GM21825 (cell line): ENCODE results near the gene BHLHA15.

Source experiments
- ATAC-seq: cut with Tn5 transposase; IDR thresholded peaks from one replicate; pipeline ENCODE4 v1.9.1; 2021; ENCODE audit warnings: mild to moderate bottlenecking, moderate library complexity; ENCODE audit not compliant: unreplicated experiment

Gene BHLHA15

GRCh38 chr7:98223351-98223897 is 12.2 kb downstream of the BHLHA15 start:
- ATAC-seq = no peak

DNA sequence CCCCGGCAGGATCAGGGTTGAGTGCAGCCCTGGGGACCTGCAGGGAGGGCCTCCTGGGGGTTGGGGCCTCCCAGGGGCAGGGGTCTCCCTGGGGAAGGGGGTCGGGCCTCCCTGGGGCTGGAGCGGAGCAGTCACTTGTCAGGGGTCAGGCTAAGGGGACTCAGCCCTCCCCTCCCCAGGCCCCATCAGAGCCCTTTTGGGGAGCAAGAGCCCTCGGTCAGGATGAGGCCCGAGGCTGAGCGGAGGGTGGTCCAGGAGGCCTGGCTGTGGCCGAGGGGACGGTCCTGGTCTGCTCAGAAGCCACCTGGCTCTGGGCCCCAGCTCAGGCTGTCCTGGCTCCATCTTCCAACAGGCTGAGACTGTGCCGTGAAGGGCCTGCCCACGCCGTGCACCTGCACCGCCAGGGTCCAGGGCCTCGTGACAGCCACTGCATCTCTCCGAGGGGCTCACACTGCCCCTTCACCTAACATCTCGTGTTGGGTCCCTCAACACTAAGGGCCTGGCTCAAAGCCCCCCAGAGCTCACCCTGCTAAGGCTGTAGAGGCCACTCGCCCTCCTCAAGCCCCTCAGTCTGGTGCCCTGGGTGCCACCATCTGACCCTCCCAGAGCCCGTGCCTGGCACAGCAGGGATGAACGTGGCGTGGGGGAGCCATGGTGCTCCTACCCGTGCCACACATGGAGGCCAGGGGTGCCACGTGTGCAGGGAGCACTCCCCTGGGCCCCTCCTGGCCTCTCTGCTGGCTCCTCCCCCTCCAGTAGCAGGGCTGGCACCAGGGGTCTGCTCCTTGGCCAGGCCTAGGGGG is 12.9 kb downstream of the BHLHA15 start:
- no peak for ATAC-seq

DNA sequence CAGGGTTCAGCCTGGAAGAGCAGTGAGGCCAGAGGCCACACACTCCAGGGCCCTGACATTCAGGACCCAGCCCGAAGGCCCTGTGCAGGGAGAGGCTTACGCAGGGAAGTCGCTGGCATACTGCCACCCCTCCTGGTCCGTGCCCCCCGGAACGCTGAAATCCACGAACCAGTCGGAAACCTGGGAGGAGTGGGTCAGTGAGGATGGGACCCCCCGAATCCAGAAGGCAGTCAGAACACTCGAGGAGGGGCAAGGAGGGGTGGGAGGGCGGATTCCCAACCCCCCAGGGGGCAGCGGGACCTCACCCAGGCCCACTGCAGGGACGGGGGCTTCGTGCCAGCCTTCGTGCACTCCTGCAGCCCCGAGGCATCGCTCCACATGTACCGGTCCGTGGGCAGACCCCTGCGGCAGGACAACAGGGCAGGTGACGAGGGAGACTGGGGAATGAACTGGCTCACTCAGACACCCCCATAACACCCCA is 13.5 kb downstream of the BHLHA15 start:
- no peak for ATAC-seq

DNA sequence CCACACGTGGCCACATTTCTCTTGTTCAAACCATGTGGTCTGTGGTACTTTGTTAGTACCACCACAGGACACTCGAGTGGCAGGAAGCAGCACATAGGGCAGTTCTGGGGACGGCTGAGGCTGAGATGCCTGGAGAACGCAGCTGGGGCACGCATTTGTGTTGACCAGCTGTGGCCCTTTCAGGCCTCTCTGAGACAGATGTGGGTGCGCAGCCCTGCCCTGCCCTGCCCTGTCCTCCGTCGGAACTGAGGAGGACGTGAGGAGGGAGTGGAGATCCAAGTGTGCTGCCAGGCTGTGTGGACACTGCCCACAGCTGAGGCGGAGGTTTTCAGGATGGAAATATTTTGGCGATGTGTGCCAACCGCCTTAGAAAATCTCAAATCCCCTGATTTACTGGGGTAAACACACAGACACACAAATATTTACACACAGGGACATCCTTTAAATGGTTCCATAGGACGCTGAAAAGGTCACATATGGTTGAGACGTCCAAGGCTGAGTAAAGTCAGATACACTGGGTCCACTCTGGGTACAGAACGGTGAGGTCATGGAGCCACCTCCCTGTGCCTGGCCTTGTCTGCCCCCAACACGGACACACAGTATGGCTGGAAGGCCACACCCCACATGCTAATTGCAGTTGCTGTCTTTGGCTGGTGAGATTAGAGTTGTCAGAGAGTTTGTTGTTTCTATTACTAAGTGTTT is 14.8 kb downstream of the BHLHA15 start:
- no peak for ATAC-seq

DNA sequence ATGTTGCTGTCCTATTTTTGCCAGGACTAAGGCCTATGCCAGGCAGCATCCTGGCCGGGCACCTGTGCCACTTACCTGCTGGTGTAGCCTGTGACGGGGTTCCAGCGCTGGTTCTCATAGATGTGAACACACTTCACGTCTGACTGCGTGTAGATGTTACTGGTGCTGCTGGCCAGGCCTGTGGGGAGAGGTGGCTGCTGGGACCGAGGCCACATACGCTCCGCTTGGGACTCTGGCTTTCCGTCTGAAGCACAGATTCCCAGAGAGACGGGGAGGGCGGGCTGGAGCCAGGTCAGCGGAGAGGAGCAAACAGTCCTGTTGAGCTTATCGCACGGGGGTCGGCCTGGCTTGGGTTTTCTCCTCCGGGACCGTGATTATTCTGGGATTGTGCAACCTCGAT is 16.7 kb downstream of the BHLHA15 start:
- no peak for ATAC-seq

- no peak for ATAC-seq
Measured at GRCh38 chr7:98228801-98229200, 17.6 kb downstream of the BHLHA15 start.

- ATAC-seq = no peak
Measured at GRCh38 chr7:98229441-98229840, 18.2 kb downstream of the BHLHA15 start.

DNA sequence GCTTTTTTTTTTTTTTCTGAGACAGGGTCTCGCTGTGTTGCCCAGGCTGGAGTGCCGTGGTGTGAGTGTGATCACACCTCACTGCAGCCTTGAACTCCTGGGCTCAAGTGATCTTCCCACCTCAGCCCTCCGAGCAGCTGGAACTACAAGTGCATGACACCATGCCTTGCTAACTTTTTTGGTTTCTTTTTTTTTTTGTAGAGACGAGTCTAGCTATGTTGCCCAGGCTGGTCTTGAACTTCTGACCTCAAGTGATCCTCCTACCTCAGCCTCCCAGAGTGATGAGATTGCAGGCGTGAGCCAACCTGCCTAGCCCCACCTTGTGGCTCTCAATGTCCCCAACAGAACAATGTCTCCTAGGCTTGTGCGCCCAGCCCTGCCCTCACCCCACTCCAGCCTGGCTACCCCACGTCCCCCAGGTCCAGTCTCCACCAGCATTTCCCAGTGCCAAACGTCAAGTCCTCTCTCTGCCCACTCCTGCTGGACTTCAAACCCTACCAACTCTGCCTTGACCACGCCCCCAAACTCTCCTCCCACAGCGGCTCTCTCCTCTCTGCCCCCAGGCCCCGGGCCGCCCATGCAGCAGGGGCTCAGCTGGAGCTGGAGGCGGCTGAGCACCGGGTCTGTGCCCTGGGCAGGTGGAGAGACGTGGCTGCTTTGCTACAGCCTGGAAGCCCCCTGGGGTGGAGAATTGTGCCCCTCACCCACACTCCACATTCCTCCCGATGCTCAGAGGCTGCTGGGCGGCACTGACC is 18.9 kb downstream of the BHLHA15 start:
- ATAC-seq = no peak

- no peak for ATAC-seq
Measured at GRCh38 chr7:98230746-98231471, 19.7 kb downstream of the BHLHA15 start.

- ATAC-seq = no peak
Measured at GRCh38 chr7:98231493-98232262, 20.4 kb downstream of the BHLHA15 start.

DNA sequence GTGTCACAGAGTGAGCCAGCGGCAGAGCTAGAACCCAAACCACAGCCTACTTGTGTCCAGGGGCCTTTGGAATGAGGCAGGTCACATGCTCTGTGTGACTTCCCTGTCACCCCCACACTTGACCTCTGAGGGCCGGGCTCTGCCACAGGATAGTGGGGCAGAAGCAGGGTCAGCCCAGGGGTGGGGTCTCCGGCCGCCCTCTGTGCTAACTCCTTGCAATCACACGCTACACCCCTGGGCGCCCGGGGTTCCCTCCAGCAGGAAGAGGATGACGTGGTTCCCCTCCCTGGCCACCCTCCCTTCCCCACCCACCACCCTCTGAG is 21.0 kb downstream of the BHLHA15 start:
- no peak for ATAC-seq

DNA sequence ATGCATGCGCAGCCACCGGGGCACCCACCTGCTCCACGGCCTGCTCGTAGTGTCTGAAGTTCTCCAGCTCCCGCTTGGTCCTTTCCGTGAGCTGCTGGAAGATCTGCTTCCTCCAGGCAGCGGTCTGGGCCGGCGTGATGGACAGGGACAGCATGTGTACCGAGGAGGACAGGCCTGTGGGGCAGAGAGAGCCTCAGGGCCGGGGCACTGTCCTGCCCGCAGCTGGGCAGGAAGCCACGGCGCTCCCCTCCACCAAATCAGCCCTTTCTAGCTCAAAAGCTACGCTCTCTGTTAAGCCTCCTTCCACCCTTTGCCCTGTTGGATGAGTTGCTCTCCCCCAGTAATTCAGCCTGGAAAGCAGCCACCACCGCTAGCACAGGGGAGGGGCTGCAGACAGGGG is 21.6 kb downstream of the BHLHA15 start:
- no peak for ATAC-seq

- ATAC-seq = no peak
Measured at GRCh38 chr7:98233219-98234070, 22.2 kb downstream of the BHLHA15 start.

DNA sequence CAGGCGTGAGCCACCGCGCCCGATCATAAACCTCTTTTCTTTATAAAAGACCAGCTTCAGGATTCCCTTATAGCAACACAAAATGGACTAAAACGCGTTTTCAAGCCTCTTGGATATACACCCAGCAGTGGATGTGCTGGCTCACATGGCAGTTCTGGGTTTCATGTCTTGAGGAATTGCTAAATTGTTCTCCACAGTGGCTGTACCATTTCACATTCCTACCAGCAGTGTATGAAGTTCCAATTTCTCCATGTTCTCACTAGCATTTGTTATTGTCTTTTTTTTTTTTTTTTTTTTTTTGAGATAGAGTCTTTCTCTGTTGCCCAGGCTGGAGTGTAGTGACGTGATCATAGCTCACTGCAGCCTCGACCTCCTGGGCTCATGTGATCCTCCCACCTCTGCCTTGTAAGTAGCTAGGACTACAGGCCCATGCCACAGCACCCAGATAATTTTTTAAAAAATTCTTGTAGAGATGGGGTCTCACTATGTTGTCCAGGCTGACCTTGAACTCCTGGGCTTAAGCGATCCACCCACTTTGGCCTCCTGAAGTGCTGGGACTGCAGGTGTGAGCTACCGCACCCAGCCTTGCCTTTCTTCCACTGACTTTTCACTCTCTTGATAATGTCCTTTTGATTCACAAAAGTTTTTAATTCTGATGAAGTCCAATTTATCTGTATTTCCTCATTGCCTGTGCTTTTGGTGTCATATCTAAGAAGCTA is 23.3 kb downstream of the BHLHA15 start:
- no peak for ATAC-seq

GRCh38 chr7:98235901-98236300 is 24.7 kb downstream of the BHLHA15 start:
- ATAC-seq = no peak

GRCh38 chr7:98236355-98237185 is 25.3 kb downstream of the BHLHA15 start:
- no peak for ATAC-seq

- ATAC-seq = no peak
Measured at GRCh38 chr7:98238076-98238475, 26.8 kb downstream of the BHLHA15 start.

GRCh38 chr7:98238976-98239375 is 27.7 kb downstream of the BHLHA15 start:
- no peak for ATAC-seq
